Fibroblast of skin of left quadriceps (primary cell): ENCODE measurements around the gene PIR.
A peak's percentile ranks its signal among the peaks of the same experiment; 100 is the strongest.

ENCODE experiments used
- DNase-seq, 2 experiments: peaks; one replicate each; pipeline ENCODE4 v3.0.0-alpha.2; 2013; ENCODE audit warnings: low read depth in 2 of 2

Gene PIR

DNA sequence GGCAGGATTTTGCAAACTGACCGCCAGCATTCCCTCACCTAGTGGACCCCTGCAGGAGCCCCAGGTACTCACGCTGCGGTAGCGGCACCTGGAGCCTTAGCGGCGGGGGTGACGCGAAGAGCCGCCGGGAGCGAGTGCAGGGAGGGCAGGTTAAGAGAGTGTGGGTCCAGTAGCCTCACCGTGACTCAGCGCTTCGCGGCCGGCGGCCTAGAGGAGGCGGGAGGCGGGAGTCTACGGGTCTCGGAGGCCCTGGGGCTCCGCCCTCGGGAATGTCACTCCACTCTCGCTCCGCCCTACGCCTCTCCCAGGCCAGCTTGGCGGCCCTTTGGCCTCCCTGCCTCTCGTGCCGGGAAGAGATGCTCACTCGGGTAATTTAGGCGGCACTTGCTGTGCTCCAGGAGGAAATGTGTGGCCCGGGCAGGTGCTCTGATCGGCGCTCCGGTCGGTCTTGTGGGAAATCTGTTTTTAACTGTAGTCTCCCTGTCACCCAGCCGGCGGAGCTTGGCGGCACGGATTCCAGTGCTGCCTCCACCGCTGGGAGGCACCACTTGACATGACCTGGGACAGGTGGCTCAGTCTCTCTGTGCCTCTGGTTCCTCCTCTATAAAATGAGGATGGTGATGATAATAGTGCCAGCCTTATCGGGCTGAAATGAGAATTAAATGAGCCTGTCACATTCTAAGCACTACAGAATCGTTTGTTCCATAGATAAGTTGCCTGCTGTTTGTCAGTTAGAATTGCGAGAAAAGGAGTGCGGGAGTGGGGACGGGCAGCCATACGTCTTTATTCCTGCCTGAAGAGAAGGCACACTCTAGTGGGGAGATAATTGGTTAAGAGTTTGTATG is at the start of gene PIR:
Gene PIR (minus strand): TSS at position 216 of the 845 bp plus-strand sequence. CDS start 2,076 bp downstream, outside the sequence.
- DNase-seq: peak; percentile 24

DNA sequence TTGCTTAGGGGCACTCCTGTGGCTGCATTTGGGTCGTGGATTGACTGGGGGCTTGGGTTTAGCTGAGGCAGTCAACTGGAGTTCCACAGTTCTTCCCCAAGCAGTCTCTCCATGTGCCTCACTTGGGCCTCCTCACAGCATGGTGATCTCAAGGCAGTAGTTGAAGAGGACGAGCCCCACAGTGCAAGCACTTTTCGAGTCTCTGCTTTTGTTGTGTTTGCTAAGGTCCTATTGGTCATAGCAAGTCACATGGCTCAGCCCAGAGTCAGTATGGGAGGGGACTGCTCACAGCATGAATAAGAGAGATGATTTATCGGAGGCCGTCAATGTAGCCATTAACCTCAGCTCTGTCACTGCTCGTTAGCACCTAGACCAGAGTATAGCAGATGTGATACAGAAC is 37.2 kb upstream of the PIR start:
- no peak for DNase-seq

DNA sequence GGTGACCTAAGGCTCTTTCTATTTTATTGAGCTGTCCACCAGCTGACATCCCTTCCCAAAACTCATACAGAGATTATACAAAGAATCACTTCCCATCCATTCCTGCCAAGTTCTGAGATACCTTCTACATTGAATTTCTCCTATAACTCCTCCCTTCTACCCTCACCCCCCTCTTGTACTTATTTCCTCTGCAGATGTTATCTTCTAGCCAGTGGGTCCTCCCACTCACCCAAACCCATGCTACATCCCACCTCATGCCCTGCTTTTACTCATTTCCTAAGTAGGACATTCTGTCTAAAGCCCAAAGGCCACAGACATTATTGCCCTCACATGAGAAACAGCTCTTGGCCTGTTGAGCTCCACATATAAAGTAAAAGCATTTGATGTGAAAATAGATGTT is 36.0 kb upstream of the PIR start:
- no peak for DNase-seq

DNA sequence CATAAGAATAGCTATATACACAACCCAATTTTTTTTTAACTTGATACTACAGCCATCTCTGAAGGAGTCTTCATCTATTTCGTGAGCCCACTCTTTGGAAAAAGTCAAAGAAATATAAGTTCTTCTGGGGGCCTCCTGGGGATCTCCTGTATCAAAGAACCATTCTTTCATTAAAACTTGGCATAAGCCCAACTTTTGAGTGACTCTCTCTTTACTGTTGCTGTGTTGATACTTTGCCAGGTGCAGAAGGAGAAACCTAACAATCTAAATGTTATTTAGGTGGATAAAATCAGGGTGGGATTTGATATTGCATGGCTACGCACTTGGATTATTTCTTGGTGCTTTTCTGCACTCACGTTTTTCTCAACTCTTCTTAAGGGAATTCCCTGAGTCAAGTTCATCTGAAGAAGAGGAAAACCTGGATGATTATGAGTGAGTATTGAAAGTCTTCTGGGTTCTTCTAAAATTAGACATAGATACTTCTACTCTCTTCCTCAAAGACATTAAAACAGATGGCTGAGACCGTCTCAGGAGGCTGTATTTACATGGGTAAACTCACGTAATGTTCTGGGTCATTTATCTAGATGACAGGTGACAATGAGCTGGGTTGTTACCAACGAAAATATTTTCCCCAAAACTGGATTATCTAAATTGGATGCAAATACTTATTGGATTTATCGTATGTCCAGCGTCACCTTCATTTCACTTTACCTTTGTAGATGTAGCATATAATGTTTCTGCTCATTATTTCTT is 32.7 kb upstream of the PIR start:
- no peak for DNase-seq

DNA sequence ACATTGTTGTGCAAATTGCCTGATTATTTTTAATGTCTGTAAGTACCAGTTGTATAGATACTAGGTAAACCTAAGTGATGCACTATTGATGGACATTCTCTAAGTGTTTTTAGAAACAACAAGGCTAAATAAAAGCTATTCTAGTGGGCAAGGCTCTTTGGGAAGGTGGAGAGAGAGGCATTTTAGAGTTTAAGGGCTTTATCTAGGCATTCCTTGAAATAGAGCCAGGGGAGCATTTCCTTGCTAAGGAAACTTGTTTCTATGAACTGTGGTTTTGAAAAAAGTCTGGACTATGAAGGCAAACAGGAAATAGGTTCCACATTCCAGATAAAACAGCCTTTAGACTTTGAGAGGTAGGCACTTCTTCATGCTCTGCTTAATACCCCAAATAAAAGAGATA is 31.3 kb upstream of the PIR start:
- DNase-seq: peak in 1 of 2 experiments; percentile 7

DNA sequence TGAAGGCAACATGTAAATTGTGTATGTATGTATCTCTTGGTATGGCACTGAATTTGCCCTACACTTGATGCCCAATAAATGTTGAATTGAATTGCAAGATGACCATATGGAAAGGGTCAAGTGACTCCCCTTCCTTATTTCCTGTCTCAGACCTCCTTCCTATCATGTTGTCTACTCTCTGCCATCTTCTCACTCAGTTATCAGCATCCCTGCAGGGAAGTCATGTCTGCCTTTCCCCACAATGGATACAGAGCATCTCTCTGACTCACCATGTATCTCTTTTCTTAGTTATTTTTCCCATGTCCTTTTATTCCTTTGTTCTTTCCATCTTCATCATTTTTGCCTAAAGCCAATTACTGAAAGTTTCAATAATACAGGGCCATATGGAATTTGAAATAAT is 30.0 kb upstream of the PIR start:
- no peak for DNase-seq

DNA sequence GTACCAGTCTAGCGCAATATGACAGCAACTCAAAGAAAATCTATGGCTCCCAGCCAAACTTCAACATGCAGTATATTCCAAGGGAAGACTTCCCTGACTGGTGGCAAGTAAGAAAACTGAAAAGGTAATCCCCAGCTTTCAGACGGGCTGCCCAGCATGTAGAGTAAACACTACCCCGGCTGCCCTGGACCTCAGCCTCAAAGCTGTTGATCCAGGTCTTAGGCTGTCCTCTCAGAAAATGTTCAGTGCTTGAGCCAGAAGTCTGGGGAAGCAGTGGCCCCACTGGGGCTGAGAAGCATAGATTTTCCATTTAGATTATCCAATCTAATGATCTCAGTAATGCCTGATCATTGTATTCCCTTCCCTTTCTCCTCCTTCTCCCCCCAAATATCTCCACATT is 29.3 kb upstream of the PIR start:
- DNase-seq: no peak

DNA sequence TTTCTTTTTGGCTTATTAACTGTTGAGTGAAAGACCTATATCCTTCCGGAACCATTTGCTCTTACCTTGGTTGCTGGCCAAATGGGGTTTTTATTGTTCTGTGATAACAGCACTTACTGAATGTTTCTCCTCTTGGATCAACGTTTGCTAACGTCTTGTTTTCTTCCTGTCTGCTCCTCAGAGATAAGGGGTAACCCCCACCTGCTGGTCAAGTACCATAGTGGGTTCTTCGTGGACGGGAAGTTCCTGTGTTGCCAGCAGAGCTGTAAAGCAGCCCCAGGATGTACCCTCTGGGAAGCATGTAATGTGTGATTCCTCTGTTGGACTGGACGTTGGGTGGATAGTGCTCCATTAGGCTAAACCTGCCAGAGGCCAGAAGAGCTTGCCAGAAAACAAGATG is 22.8 kb upstream of the PIR start:
- no peak for DNase-seq

DNA sequence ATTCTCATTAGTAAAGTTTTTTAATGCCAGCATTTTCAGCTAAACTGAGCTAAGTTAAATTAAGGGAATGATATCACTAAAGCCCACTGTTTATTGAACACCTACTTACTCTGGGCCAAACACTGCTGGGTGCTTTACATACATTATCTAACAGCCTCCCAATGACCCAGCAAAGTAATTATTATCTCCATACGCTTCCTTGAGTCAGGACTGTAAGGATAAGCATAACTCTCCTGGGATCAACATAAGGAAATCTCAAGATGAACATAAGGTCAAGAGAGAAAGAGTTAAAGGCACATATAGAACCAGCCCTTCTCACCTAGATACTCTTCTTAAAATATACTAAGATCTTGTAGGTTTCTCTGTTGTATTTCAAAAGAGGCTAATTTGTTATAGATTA is 21.1 kb upstream of the PIR start:
- DNase-seq: no peak

DNA sequence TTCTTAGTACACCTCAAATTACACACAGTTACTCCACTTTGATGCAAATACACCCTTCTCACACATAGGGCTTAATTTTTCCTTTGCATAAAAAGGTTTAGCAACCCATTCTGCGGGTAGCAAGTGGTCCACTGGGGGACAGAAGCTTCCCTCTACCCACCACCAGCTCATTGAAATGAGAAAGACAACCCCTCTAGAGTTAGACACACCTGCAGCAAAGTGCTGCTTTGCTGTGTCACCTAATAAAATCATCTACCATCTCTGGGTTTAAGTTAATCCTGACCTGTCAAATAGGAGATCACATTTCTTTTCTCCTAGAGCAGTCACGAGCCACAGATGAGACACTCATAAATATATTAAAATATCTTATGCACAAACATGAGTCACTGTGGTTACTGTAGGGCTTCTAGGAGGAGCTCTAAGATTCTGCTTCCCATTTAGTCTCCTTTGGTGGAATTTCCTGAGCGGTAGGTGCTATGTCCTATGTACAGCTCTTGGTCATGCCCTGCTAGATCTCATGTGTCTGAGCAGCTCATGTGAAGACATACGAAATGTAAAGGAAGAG is 19.4 kb upstream of the PIR start:
- no peak for DNase-seq

DNA sequence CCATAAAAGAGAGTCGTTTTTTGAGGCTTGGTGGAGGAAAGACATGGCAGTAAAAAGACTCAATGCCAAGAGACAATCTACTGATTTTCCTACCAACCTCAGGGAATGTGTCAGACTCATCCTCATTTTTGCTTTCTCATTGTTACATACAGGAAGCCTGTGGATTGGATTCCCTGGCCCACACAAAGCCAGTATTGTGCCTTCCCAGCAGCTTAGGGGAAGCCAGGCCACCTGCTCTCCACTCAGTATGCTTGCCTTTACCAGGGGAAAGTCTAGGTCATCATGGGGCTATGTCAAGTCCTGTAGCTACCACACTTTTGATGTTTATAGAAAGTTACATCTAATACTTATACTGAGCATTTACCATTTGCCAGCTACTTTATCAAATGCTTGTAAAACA is 18.4 kb upstream of the PIR start:
- DNase-seq: no peak

DNA sequence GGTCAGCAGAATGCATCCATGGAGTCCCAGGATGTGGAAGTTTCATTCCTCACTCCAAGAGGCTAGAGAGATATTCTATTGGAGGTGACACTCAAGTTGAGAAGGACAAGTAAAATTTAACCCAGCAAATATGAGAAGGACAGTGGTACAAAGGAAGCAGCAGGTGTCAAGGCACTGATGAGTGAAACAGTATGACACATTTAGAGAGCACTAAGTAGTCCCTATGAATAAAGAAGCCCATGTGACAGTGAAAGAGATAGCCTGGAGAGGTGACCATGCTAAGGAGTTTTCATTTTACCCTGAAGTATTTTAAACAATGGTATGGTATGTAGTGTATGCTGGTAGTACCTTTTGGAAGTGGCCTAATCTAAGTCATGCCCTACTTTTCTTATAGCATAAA is 16.7 kb upstream of the PIR start:
- DNase-seq: no peak

DNA sequence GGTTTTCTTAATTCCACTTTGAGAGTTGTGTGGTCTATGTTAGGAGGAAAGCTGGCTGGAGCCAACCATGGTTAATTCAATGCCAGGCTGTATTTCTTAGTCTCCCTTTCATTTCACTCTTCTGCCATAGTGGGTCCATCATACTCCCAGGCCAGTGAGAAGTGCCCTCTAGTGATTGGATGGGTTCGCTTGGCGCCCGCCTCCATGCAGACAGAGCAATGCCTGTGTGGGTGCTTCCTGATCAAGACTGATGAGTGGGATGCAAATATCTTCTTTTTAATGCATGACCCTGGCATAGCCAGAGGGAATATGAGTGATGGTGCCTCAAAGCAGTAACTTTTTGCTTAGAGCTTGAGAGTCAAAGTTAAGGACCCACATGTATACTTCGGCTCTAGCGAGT is 13.9 kb upstream of the PIR start:
- no peak for DNase-seq

DNA sequence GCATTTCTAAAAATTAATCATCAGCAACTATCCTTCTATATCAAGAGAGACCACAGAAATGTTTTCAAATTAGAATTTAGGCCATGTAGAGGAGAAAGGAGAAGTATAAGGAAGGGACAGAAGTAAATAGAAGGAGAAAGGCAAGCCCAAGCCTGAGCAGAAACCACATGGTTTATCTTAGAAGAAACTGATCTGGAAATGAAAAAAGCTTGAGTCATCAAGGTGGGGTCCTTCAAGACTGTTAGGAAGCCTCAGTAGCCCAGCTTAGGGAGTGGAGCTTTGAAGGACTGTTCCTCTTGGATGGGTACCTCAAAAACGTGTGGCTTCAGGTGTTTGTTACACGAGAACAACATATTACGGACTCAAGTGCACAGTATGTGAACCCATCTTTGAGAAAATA is 12.0 kb upstream of the PIR start:
- no peak for DNase-seq

DNA sequence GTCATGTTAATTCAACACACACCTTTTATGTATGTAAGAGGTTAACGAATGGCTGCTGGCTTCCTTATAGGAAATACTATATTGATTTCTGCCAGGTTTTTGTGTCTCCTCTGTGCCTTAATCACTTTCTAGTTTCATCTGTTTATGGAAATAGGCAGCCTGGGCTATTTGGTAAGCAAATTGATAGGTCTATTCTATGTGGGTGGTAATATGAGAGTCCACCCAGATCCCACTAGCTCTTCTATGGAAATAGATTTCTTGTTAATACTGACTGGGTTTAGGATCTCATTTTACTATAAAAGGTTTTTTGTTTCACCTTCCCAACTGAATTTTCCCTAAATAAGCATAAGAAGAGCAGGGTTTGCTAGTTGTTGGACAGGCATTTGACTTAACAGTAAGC is 11.5 kb upstream of the PIR start:
- no peak for DNase-seq

DNA sequence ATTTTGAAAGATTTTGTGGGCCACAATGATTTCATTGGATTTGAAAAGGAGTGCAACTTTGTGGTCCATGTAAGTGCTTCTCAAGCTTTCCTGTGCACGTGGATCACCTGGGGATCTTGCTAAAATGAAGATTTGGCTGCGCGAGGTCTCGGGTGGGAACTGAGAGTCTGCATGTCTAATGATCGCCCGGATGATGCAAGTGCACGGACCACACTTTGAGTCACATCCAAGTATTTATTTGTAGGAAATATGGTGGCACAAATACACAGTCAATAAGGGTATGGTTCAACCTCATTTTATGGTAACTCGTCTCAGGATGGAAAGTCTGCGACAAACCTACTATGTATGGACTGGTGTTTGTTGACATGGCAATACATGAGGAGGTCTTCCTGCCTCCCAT is 8.4 kb upstream of the PIR start:
- DNase-seq: no peak

DNA sequence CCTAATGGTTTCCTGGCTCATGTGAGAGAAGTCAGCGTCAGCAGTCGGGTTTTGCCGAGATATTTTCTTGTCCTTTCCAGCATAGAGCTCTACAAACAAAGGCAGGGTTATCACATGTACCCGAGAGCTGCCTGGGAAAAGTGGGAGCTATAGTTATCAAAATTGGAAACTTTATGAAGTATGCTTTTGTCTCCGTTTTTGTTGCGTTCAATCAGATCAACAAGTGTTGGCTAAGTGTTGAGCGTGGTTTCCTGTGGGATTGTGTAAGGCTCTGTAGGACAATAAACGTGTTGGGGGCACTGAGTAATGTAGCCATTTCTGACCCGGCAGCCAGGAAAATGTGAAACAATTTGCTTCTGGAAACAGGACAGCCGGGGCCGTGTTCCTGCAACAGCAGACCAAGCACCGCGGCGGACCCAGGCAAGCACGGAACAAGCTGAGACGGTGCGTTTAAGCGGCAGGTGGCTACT is 7.4 kb upstream of the PIR start, which contains the start of gene BMX:
Gene BMX (plus strand): TSS at position 311 of the 470 bp plus-strand sequence. CDS start 7,547 bp downstream, outside the sequence.
- no peak for DNase-seq

DNA sequence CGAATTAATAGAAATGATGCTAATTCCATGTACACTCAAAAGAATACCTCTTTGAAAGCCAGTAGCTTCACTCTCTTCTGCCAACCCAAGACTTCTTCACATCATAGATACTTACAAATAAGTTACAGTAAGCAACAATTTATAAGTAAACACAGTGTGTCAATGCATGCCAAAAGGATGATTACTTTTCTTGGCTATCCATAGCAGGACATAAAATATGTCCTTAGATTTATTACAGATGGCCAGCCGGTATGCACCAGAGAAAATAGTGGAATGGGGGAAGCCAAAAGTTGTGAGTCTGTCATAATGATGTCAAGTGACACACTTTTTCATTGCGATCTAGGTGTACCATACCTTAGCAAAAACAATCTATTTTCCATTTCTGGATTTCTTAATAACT is 6.8 kb upstream of the PIR start:
- DNase-seq: no peak

DNA sequence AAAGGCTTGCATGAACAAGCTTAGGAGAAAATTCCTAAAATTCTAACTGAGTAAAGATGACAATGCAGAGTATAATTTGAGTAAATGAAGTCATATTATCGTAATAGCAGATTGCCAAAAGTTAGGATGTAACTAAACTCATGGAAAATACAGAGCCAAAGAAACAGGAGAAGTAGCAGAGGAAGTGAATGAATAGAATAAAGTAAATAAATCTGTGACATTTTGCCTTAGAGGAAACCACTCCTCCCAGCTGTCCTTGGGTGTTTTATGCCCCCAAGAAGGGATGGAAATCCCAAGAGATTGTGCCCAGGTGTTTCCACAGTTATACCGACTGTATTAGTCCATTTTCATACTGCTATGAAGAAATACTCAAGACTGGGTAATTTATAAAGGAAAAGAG is 5.6 kb upstream of the PIR start:
- DNase-seq: no peak

DNA sequence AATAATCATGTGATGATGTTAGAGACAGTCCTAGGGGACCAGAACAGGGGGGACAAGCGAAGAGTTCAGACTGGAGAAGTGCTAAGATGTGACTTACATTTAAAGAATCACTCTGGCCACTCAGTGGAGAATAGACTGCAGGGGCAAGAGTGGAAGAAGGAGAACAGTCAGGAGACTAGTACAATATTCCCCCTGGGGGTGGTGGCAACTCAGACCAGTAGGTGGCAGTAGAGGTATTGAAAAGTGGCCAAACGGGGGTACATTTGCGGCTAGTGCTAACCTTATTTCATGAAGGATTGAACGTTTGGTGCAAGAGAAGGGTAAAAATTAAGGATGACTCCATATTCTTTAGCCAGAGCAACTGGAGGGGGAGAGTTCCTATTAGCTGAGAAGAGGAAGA is 4.7 kb upstream of the PIR start:
- peak in 1 of 2 experiments; percentile 5 for DNase-seq

DNA sequence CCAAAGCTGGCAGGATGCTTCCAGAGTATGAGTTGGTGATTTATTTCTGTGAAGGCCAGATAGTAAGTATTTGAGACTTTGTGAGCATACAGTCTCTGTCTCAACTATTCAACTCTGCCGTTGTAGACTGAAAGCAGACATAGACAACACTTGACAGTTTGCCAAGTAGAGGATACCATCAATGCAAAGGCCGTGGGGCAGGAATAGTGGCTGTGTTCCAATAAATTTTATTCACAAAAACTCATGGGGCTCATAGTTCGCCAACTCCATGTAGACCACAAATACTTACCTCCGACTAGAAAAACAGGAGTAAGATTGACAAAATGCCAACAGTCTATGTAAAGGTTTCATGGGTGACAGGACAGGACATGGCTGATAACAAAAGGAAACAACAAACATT is 3.7 kb upstream of the PIR start:
- DNase-seq: no peak

DNA sequence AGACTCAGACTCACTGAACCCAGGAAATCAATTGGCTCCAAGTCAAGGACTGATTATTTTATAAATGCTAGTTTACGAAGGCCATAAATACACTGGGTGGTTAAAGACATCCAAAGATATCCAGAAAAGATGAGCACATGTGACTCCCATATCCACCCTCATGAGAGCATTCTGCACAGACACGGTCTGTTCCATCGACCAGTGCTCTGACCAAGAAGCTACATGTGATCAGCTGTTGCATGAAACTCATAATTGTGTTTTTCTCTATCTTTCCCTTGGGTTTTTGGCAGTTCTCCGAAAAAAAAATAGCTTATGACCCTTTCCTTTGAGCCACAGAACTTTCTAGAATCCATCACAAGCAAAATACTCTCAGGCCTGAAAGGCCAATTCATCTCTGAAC is 2.7 kb upstream of the PIR start:
- DNase-seq: no peak

DNA sequence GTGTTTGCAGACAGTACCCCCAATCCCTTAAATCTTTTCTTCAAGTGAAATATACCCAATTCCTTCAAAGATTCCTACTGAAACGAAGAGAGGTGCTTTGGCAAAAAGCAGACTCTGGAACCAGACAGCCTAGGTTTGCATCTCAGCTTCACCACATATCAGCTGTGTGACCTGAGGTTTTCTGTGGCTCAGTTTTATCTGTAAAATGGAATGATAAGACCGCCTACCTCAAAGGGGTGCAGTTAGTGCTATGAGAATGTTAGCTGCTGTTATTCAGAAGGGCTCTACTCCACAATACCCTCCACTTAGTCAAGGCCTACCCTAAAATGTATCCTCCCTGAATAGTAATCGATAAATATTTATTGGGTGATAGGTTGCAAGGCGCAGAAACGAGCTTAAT is 664 bp downstream of the PIR start:
- DNase-seq: no peak
